ENCODE results near the gene SLC22A1. TPM values are rescaled to one million over a fixed set of nuclear protein-coding genes. Genes with fewer than 3 reads are reported as not detected.

Gene SLC22A1
- total RNA-seq, 2 experiments from 2014 or later: 0.31 to 1.1 TPM

DNA sequence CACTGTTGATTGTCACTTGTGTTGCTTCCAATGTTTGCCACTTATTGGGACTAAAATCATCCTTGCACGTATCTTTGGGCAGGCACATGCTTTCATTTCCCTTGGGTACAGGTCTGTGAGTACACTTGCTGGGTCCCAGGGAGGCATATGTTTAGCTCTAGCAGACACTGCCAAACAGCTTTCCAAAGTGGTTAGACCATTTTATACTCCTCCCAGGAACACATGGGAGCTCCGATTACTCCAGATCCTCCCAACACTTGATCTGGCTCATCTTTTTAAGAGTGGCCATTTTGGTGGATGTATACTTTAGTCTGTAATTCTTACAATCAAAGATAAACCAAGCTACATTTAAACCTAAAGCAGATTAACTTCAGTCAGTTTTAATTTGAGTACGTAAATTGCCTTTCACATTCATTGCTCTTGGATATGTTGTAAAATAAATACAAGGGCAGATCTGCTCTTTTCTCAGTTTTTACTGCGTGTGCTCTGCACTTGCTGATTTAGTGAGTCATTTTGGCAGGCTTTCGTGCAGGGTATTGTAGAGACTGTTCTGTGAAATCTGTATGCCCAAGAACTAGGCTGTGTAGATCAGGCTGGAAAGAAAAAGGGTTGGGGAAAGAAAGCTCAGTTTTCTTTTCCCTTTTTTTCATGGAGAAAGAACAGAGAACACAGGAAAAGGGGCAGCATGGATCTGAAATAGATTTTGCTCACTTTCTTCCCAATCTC is 19.5 kb downstream of the SLC22A1 start:
- H3K36me3 Mint-ChIP-seq (ENCODE audit: low read depth): no peaks in the 10 kb centered on the region
- H3K4me1 Mint-ChIP-seq (ENCODE audit: low read depth): peaks cover 10% of the 10 kb centered on the region
- peaks cover 2% of the 10 kb centered on the region for H3K9me3 Mint-ChIP-seq
- no peak overlapping the region for H3K27ac Mint-ChIP-seq
- intact Hi-C loops (cut with micrococcal nuclease): no loop called here
- CTCF ChIA-PET: interaction anchor here (2.4 kb wide), 1 partner anchor 314 kb away, joined by 7 read pairs; no protein-coding TSS in a partner anchor
- TF ChIP-seq, protein P1, sequence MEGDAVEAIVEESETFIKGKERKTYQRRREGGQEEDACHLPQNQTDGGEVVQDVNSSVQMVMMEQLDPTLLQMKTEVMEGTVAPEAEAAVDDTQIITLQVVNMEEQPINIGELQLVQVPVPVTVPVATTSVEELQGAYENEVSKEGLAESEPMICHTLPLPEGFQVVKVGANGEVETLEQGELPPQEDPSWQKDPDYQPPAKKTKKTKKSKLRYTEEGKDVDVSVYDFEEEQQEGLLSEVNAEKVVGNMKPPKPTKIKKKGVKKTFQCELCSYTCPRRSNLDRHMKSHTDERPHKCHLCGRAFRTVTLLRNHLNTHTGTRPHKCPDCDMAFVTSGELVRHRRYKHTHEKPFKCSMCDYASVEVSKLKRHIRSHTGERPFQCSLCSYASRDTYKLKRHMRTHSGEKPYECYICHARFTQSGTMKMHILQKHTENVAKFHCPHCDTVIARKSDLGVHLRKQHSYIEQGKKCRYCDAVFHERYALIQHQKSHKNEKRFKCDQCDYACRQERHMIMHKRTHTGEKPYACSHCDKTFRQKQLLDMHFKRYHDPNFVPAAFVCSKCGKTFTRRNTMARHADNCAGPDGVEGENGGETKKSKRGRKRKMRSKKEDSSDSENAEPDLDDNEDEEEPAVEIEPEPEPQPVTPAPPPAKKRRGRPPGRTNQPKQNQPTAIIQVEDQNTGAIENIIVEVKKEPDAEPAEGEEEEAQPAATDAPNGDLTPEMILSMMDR (IDR thresholded peaks at IDR 0.05): no peak
- H3K27me3 Mint-ChIP-seq: no peaks in the 10 kb centered on the region
- no peak for ATAC-seq
- no peak for DNase-seq
- POLR2A ChIA-PET: no interaction called here
- no peak overlapping the region for H3K4me3 Mint-ChIP-seq

DNA sequence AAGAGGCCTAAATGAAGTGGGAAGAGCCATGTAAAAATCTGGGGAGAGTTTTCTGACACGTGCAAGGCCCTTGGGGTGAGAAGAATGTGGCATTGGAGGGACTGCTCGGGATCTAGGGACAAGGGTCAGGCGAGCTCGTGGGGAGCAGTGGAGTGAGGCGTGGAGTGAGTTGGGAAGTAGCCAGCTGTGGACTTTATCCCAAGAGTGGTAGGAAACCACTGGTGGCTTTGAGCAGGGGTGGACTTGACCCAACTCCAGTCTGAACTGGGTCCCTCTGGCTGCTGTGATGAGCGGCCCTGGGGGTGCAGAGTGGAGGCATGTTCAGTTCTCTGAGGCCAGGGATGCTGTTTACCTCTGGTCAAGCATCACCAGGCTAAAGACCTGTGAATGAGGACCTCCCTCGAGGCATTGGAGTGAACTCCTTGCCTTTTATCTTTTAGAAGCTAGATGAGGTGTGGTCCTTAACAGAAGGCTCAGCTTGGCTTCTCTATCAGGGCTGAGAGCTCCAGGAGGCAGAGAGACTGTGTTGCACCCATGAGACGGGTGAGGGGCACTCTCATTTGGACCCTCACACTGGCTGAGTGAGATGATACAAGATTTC is 20.6 kb downstream of the SLC22A1 start:
- ATAC-seq (no peak), DNase-seq (no peak)
- no peak overlapping the region for H3K27ac Mint-ChIP-seq
- H3K4me1 Mint-ChIP-seq (ENCODE audit: low read depth): peaks cover 10% of the 10 kb centered on the region
- TF ChIP-seq, protein P1 (IDR thresholded peaks at IDR 0.05): no peak
- H3K27me3 Mint-ChIP-seq: no peaks in the 10 kb centered on the region
- POLR2A ChIA-PET: interaction anchor here (1.0 kb wide), 1 partner anchor 310 kb away, joined by 3 read pairs; no protein-coding TSS in a partner anchor
- CTCF ChIA-PET: interaction anchor here (1.2 to 2.4 kb wide), 2 partner anchors 79 to 313 kb away, joined by 3 to 7 read pairs; no protein-coding TSS in a partner anchor
- intact Hi-C loops (cut with micrococcal nuclease): no loop called here
- H3K9me3 Mint-ChIP-seq: peaks cover 2% of the 10 kb centered on the region
- no peak overlapping the region for H3K4me3 Mint-ChIP-seq
- H3K36me3 Mint-ChIP-seq (ENCODE audit: low read depth): no peaks in the 10 kb centered on the region

DNA sequence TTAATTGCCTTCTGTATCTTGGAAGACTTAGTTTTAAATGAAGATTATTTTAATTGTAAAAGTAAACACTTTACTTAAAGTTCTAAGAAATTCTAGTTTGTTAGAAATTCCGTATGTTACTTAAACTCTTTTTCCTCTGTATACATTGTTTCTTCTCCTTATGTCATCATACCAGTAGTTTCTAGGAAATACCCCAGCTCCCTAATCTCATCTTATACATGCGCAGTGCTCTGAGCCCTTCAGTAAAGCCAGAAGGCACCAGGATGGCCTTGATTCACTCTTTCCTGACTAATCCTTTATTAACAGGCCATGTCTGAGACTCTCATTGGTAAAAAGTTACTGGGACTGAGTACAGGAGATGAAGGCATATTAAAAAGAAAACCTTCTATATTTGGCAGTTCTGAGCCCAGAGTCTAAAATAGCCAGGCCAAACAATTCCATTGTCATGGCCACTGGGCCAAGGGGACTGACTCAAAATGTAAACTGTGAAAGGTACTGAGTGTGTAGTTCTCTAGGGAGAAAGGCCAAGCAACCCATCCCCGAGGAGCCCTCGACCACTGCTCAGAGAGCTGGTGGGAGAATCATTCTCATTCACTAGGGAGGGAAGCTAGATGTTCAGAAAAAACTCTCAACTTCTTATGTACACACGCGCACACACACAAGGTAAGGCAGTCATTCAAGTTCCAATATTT is 25.0 kb downstream of the SLC22A1 start:
- peaks cover 7% of the 10 kb centered on the region for H3K9me3 Mint-ChIP-seq
- intact Hi-C loops (cut with micrococcal nuclease): no loop called here
- H3K27ac Mint-ChIP-seq: no peak overlapping the region
- no peaks in the 10 kb centered on the region for H3K36me3 Mint-ChIP-seq (ENCODE audit: low read depth)
- ATAC-seq: no peak
- no peak for DNase-seq
- ChIA-PET POLR2A (no interaction called here), CTCF (interaction anchor here (1.5 to 2.2 kb wide), 2 partner anchors 8 to 387 kb away, joined by 4 to 5 read pairs; no protein-coding TSS in a partner anchor)
- no peaks in the 10 kb centered on the region for H3K27me3 Mint-ChIP-seq
- H3K4me1 Mint-ChIP-seq (ENCODE audit: low read depth): no peaks in the 10 kb centered on the region
- no peak overlapping the region for H3K4me3 Mint-ChIP-seq
- TF ChIP-seq, protein P1 (IDR thresholded peaks at IDR 0.05): no peak

DNA sequence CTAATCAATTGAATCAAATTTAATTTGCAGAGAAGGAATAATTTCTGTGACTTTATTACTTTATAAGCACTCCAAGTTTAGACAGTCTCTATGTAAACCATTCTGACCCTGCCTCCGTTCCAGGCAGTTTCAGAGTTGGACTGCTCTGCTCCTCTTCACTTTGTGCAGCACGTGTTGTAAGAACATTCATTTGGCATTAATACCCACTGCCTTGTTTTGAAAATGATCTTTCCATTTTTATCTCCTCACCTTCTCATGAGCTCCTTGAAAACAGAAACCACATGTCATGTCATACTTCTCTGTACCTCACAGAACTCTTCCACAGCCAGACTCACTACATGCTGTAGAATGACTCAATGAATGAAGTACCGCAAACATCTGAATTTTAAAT is 25.5 kb downstream of the SLC22A1 start:
- ATAC-seq: no peak
- no peaks in the 10 kb centered on the region for H3K27me3 Mint-ChIP-seq
- H3K4me1 Mint-ChIP-seq (ENCODE audit: low read depth): no peaks in the 10 kb centered on the region
- no peak overlapping the region for H3K27ac Mint-ChIP-seq
- CTCF ChIA-PET: interaction anchor here (1.5 to 2.2 kb wide), 2 partner anchors 9 to 386 kb away, joined by 4 to 5 read pairs; no protein-coding TSS in a partner anchor
- POLR2A ChIA-PET: no interaction called here
- peaks cover 7% of the 10 kb centered on the region for H3K9me3 Mint-ChIP-seq
- intact Hi-C loops (cut with micrococcal nuclease): no loop called here
- TF ChIP-seq, protein P1 (IDR thresholded peaks at IDR 0.05): no peak
- no peak for DNase-seq
- no peaks in the 10 kb centered on the region for H3K36me3 Mint-ChIP-seq (ENCODE audit: low read depth)
- no peak overlapping the region for H3K4me3 Mint-ChIP-seq

Measured in activated CD8-positive, alpha-beta T cell treated with anti-CD3 and anti-CD28 coated beads for 36 hours (primary cell).